ENCODE results near the gene POLR2C. TPM values are rescaled to one million over a fixed set of nuclear protein-coding genes. Genes with fewer than 3 reads are reported as not detected.
A peak's percentile ranks its signal among the peaks of the same experiment; 100 is the strongest.

The POLR2C gene
- total RNA-seq, 1 donor from 2014 or later, result 69.6 TPM

- DNase-seq (ENCODE audit: low spot score, unreplicated experiment), result no peak
- peak overlapping the region; percentile 79 for H3K27ac Mint-ChIP-seq
- H3K4me3 Mint-ChIP-seq (ENCODE audit: low read depth), result no peak overlapping the region
- peaks cover 14% of the 10 kb centered on the region for H3K4me1 Mint-ChIP-seq (ENCODE audit: low read depth)
- no peak for TF ChIP-seq CTCF (IDR thresholded peaks at IDR 0.05; ENCODE audit: unreplicated experiment)
- H3K27me3 Mint-ChIP-seq, result peaks cover 11% of the 10 kb centered on the region
- no peaks in the 10 kb centered on the region for H3K9me3 Mint-ChIP-seq (ENCODE audit: low read depth)
- H3K36me3 Mint-ChIP-seq (ENCODE audit: insufficient read depth), result peaks cover 8% of the 10 kb centered on the region
These were observed 47.8 kb downstream of the POLR2C start for GRCh38 chr16:57510016-57510871.

GRCh38 chr16:57512296-57513001 is 50.0 kb downstream of the POLR2C start:
- no peak for TF ChIP-seq CTCF (IDR thresholded peaks at IDR 0.05; ENCODE audit: unreplicated experiment)
- H3K4me3 Mint-ChIP-seq (ENCODE audit: low read depth), result no peak overlapping the region
- DNase-seq (ENCODE audit: low spot score, unreplicated experiment), result no peak
- H3K9me3 Mint-ChIP-seq (ENCODE audit: low read depth), result no peaks in the 10 kb centered on the region
- H3K4me1 Mint-ChIP-seq (ENCODE audit: low read depth), result peaks cover 12% of the 10 kb centered on the region
- H3K27ac Mint-ChIP-seq, result peak overlapping the region; percentile 80
- H3K36me3 Mint-ChIP-seq (ENCODE audit: insufficient read depth), result peaks cover 16% of the 10 kb centered on the region
- H3K27me3 Mint-ChIP-seq, result no peaks in the 10 kb centered on the region

- Mint-ChIP-seq H3K4me3 (ENCODE audit: low read depth) (no peak overlapping the region), H3K36me3 (ENCODE audit: insufficient read depth) (peaks cover 16% of the 10 kb centered on the region), H3K27me3 (no peaks in the 10 kb centered on the region), H3K9me3 (ENCODE audit: low read depth) (no peaks in the 10 kb centered on the region), H3K27ac (no peak overlapping the region), H3K4me1 (ENCODE audit: low read depth) (peaks cover 9% of the 10 kb centered on the region)
- no peak for TF ChIP-seq CTCF (IDR thresholded peaks at IDR 0.05; ENCODE audit: unreplicated experiment)
- DNase-seq (ENCODE audit: low spot score, unreplicated experiment), result no peak
These were observed 51.1 kb downstream of the POLR2C start for GRCh38 chr16:57513371-57514102.

GRCh38 chr16:57514371-57514770 is 51.9 kb downstream of the POLR2C start:
- Mint-ChIP-seq H3K4me3 (ENCODE audit: low read depth) (no peak overlapping the region), H3K27ac (no peak overlapping the region), H3K4me1 (ENCODE audit: low read depth) (peaks cover 8% of the 10 kb centered on the region), H3K27me3 (no peaks in the 10 kb centered on the region), H3K9me3 (ENCODE audit: low read depth) (no peaks in the 10 kb centered on the region), H3K36me3 (ENCODE audit: insufficient read depth) (peaks cover 19% of the 10 kb centered on the region)
- no peak for DNase-seq (ENCODE audit: low spot score, unreplicated experiment)
- TF ChIP-seq CTCF (IDR thresholded peaks at IDR 0.05; ENCODE audit: unreplicated experiment), result no peak

All from progenitor cell of endocrine pancreas (in vitro differentiated cells).